GM19452 (cell line): ENCODE measurements around the gene ANKRD13D.
A peak's percentile ranks its signal among the peaks of the same experiment; 100 is the strongest.
"Not testable (repeated sequence)": the region's sequence is repeated elsewhere in the genome, so short reads cannot be mapped to it uniquely, and the experiment has no call there.

ENCODE experiments used
- ATAC-seq: cut with Tn5 transposase; IDR thresholded peaks from one replicate; pipeline ENCODE4 v1.9.1; 2021; ENCODE audit not compliant: unreplicated experiment

Gene ANKRD13D

DNA sequence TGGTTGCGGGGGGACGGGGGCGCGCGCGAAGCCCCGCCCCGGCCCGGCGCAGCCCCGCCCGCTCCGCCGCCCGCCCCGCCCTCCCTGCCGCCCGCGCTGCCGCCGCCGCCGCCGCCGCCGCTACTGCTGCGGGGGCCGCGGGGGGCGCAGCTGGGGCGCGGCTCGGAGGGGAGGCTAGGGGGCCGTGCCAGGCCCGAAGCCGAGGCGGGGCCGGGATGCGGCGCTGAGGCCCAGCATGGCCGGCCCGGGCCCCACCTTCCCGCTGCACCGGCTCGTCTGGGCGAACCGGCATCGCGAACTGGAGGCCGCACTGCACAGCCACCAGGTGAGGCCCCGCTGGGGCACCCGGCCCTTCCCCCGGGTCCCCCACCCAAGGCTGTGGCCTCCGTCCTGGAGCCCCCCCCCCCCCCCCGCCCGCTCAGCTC lies at the start of gene ANKRD13D:
TSS of gene ANKRD13D (plus strand) at position 78 of the 425 bp plus-strand sequence. CDS start at position 236, 158 bp downstream.
- peak; percentile 45 for ATAC-seq

DNA sequence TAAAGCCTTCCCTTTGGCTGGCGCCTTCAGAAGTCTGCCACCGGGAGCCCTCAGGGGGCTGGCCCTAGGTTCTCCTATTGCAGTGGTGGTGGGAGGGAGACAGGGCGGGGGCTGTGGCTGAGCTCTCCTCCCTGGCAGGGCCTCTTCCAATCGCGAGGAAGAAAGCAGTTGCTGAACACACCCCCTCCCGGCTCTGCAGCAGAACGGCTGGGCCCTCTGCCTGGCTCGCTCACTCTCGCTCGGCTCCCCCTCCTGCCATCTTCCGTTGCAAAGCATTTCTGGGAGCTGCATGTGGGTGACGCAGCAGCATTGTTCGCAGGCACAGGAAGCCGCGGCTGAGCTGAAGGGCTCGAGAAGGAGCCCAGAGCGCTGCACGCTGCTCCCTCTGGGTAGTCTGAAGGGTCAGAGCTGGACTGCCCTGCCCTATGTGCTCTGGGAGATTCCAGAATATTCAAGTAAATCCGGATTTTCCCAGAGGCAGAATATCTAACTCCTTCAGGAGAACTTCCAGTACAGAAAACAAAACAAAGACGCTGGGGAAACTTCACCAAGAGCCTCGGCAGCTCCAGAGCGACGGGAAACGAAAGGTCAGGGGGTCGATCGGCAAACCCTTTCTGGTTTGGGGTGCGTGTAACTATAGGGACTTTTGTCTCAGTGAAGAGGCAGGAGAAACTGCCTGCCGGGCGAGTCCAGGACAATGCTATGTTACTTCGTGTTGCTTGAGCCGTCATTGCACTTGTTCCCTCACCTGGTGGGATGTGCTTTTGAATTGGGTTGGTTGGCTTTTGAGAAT lies 49.1 kb upstream of the ANKRD13D start:
- peak; percentile 87 for ATAC-seq

DNA sequence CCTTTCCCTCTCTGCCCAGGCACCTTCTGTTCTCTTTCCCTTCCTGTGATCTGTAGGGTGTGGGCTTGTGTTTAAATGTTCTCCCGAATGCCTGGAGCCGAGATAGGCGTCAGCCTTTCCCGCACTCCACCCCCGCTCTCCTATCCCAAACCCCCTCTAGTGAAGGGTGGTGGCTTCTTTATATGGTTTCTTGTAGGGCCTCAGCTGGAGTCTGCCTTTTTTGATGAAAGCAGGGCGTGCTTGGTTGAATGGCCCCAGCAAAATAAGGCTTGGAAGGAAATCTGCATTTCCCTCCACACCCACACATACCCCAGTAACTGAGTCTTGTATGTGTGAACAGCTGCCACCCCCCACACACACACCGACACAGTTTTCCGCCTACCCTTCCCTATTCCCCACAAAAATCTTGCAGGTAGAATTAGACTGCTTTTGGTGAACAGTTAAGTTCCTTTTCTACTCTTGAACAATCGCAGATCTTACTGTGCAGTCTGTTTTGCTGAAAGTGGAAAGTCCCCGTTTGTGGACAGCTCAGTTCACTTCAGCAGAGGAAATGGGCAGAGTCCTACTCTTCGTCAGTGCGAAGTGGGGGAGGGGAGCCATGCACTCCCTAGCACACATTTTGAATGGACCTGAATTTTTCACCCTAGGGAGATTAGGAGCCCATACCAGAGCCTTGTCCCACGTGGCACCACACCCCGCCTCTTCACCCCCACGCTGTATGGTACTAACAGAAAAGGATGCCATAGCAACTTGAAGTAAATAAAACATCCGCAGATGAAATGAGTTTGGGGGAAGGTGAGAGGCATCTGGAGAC lies 48.3 kb upstream of the ANKRD13D start:
- peak; percentile 46 for ATAC-seq

DNA sequence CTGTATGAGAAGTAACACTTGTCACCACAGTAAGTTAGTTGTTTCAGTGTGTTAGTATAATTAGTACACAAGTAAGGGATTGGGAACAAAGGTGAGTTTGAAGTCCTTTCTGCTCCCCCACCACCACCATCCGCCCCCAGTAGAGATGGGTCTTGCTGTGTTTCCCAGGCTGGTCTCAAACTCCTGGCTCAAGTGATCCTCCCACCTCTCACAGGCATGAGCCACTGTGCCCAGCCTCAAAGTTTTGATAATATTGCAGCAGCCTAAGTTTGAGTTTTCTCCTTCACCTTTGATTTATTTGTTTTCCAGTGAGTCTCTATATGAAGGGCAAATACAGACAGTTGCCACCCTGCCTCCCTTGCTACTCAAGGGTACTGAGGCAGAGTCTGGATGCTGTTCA lies 46.6 kb upstream of the ANKRD13D start:
- no peak for ATAC-seq

DNA sequence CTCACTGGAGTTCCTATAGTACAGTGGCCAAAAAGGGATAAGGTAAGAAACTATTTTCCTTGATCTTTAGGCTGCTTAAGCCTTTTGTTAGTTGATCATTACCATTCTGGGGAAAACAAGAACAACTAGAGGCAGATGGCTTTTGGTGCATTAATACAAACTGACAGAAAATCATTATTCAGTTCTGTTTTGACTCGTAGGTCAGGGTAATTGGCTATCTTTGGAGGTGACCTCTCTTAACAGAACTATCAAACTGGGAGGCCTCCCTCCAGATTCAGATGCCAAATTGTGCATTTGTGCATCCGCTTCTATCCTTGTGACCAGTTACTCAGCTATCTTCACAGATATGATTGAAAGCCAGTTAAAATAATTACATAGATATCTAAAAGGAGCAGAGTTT lies 46.1 kb upstream of the ANKRD13D start:
- ATAC-seq: no peak

DNA sequence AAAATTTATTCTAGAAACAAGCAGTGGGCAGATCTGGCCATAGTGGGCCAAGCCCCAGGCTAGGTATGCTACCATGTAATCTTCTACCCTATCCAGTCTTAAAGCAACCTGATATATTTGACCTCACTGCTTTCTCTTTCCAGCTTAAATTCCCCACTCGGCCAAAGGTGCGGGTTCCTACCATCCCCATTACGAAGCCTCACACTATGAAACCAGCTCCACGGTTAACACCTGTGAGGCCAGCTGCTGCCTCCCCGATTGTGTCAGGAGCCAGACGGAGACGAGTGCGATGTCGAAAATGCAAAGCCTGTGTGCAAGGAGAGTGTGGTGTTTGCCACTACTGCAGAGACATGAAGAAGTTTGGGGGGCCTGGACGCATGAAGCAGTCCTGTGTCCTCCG lies 44.1 kb upstream of the ANKRD13D start:
- ATAC-seq: no peak

DNA sequence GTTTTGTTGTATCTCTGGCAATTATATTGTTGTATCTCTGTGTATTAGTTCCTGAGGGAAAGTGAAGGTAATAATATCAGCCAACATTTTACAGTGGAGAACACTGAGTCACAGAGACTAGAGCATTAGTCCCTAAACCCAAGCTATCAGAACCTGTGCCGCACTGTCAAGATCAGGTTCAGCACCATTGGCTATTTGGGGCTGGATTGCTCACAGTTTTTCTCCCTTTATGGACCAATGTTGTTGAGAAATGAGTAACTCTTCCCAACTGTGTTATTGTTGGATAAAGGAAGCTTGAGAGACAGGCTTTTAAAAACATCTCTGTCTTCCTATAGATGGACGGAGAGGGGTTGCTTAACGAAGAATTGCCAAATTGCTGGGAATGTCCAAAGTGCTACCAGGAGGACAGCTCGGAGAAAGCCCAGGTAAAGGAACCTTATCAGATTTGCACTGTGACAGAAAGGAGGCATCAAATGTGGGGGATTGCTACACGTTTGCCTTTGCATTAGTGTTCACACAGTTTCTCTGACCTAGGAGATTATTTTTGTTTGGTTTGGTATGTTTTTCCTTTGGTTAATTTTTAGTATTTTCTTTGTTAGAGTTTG lies 41.1 kb upstream of the ANKRD13D start:
- ATAC-seq: no peak

DNA sequence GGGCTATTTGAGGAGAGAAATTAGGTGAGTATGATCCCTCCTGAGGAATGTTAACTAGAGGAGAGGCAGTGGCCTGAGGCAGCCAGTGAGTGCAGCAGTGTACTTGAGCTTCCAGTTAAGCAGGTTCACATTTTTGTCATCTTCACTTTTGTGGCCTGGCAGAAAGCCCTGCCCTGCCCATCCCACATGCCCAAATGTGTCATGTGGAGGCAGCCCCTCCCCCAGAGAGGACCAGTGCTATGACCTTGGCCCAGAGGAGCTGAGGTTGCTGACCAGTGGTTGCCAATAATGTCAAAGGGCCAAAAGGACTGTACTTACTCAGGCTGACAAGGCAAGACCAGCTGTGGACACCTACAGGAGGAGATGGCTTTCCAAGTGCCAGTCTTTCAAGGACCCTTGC lies 40.5 kb upstream of the ANKRD13D start:
- ATAC-seq: no peak

DNA sequence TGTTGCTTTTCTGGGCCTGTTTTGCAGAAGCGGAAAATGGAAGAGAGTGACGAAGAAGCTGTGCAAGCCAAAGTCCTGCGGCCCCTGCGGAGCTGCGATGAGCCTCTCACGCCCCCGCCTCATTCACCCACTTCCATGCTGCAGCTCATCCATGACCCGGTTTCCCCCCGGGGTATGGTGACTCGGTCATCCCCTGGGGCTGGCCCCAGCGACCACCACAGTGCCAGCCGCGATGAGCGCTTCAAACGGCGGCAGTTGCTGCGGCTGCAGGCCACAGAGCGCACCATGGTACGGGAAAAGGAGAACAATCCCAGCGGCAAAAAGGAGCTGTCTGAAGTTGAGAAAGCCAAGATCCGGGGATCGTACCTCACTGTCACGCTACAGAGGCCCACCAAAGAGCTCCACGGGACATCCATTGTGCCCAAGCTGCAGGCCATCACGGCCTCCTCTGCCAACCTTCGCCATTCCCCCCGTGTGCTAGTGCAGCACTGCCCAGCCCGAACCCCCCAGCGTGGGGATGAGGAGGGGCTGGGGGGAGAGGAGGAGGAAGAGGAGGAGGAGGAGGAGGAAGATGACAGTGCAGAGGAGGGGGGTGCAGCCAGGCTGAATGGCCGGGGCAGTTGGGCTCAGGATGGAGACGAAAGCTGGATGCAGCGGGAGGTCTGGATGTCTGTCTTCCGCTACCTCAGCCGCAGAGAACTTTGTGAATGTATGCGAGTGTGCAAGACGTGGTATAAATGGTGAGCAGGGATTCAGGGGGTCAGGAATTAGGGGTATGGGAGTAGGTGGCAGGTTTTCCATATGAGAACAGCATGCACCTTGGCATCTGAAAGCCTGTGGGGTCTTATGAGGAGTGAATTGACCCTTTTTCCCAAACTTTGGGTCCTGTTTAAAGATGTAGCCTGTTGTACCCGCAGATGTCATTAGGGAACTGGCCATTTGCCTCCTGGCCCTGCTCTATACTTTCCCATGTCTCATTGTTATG lies 38.8 kb upstream of the ANKRD13D start:
- ATAC-seq: no peak

DNA sequence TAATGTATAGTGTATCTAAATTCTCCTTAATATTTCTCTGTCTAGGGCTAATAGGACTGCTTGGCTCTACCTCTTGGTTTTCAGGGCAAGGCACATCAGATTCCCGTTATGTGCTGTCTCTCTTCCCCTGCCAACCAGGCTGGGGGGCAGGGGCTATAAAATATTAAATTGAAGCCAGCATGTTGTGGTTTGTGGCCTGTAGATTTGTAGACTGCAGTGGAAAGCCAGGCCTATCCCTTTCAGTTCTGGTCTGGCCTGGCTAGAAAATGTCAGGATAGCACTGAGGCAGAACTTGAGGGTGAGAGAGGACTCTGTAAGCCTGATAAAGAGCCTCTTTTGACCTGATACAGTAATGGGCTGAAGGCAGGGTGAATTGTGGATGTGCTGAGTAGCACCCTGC lies 37.3 kb upstream of the ANKRD13D start:
- ATAC-seq: no peak

DNA sequence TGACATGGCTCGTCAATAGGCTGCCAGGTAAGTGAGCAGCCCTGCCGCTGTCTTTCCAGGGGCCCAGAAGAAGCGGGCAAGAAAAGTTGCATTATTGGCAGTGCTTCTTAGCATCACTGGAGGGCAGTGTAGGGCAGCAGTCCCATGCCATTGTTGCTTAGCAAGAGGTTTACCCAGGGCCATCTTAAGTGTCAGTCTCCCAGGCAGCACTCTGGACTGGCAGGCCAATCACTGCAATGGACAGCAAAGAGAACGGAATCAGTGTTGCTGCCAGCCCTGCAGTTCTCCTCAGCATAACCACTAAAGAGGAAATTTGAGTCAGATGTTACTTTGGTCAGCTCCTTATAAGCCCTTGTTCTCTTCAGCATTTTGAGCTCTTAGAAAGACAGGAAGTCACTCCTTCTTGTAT lies 36.3 kb upstream of the ANKRD13D start:
- ATAC-seq: no peak

DNA sequence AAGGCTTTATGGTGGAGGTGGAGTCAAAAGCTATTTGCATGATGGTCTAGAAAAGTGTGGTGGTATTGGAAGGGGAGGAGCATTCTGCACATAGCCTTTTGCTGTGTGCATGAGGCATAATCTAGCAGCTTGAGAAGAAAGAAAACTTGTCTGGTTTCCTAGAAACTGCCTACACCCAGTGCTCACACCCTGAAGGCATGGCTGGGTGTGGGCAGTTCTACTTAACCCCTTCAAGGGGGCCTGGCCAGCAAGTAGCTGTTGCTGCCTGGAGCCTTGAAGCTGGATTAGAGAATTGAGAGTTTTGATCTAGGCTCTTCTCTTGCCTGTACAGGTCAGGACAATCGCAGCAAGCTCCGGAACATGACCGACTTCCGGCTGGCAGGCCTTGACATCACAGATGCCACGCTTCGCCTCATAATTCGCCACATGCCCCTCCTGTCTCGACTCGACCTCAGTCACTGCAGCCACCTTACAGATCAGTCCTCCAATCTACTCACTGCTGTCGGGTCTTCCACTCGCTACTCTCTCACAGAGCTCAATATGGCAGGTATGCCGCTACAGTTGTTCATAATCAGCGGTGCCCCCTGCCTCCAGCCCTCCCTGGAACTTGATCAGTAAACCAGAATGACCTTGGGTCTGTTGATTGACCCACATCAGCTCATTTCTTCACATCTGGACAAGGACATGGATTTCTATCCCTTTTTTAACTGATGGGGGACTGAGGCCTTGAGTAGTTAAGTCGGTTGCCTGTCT lies 35.1 kb upstream of the ANKRD13D start:
- ATAC-seq: no peak

DNA sequence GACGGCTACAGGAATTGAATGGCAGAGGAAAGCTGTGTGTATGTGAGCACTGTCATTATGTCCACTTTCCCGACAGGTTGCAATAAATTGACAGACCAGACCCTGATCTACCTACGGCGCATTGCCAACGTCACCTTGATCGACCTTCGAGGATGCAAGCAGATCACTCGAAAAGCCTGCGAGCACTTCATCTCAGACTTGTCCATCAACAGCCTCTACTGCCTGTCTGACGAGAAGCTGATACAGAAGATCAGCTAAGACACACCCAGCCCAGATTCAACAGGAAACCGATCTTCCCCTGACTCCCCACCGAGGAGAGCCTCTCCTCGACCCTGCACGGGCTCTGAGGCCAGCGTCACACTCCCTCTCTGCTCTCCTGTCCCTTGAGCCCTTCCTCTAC lies 34.3 kb upstream of the ANKRD13D start:
- no peak for ATAC-seq

DNA sequence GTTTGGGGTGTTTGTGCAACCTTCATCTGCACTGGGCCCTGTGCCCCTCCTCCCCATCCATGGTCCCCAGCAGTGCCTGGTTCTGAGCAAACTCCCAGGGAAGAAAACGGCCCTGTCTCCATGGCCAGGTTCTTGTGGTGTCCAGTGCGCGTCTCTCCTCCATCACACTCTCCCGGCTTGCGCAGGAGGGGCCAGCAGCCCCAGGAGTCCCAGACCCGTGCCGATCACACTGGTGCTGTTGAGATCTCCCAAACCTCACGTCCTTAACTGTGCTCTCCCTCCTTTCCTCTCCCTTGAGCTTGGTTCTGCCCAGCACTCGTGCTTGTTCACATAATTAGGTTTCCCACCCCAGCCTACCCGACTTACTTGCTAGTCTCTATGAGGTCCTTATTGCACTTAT lies 33.8 kb upstream of the ANKRD13D start:
- ATAC-seq: no peak

DNA sequence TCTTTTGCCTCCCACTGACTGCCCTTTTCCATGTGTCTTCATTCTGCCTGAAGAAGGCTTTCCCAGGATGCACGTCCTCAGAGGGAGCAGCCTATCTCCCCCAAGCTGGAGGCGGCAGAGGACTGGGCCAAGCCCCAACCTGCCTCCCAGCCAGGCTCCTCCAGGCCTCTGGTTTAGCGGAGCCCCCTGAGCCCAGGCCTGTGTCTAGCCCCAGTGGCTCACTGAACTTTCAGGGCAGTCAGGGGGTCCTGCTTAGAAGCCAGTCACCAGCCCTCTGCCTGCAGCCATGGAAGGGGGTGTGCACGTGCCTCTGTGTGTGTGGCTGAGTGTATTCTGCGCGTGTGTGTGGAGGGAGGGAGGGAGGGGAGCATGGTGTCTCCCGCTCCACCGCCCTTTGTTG lies 33.2 kb upstream of the ANKRD13D start:
- no peak for ATAC-seq

DNA sequence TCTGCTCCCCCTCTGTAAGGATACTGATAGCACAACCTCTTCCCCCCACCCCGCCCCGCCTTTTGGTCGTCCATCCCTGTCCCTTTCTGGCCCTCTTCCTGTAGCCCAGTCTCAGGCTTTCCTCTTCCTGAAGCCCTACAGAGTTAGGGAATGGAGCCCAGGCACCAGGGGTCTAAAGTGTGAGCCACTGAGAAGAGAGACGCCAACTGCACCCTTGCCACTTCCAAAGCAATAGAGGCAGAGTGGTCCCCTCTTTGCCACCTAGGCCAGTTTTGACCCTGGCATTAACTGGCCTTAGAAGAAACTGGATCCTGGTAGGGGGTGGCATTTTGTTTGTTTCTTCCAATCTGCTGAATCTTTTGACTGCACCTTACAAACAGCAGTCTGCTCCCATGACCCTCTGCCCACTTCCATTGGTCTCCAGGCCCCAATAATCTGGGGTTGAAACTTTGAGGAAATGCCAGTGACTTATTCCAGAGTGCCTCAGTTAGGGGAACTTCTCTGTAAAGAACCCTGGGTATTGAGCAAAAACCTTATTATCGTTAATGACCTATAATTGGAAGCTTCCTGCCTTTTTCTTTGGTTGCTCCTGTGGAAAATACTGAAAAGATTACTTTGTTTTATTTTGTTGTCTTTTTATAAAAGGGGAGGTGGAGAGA lies 32.5 kb upstream of the ANKRD13D start:
- ATAC-seq: no peak

DNA sequence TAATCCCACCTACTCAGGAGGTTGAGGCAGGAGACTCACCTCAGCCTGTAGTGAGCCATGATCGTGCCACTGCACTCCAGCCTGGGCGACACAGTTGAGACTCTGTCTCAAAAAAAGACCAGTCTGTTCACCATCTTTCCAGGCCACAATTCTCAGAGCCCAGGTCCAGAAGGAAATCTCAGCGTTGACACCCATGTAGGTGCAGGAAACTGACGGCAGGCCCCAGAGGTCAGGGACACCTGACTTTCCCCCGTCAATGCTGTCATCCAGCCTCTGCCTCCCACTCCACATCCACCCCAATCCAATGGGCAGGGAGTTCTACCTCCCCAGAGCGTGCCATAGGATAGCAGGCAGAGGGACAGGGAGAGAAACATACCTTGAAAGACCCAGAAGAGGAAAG lies 28.7 kb upstream of the ANKRD13D start:
- ATAC-seq: no peak

DNA sequence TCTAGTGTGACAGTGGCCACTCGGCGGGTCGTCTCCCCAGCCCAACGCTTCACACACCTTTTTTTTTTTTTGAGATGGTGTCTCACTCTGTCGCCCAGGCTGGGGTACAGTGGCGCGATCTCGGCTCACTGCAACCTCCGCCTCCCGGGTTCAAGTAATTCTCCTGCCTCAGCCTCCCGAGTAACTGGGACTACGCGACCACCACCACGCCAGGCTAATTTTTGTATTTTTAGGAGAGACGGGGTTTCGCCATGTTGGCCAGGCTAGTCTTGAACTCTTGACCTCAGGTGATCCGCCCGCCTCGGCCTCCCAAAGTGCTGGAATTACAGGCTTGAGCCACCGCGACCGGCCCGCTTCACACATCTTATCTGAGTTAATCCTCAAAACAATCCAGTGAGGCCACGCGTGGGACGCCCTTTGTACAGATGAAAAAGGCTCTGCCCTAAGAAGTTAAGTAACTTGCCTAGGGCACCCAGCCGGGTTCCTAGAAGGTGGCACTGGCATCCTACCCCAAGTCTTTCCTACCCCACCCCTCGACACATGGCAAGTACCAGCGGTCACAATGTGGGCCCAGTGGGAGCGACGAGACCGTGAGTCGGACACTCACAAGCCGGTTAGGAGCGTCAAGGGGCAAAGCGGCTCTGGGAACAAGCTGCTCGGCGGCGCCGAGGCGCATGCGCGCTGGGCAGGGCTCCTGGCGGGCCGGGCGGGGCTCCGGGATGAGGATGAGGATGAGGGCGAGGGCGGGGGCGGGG lies 28.0 kb upstream of the ANKRD13D start:
- not testable (repeated sequence) for ATAC-seq

DNA sequence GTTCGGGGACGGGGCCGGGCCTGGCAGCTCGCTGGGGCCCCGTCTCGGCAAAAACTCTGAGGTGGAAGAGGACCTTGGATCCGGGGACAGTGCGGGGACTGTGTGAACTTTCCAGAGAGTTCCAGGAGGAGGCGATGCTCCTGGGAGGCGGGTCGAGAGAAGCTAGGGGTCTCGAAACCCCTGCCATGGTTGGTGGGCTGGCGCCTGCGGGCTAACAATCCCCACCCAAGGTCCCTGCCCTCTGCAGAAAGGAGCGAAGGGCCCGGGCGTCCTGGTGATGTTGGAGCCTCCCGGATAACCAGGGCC lies 27.5 kb upstream of the ANKRD13D start:
- ATAC-seq: no peak
